GM04503 (cell line): Measurements from ENCODE around the gene CCL1.
"Not testable (repeated sequence)": the region's sequence is repeated elsewhere in the genome, so short reads cannot be mapped to it uniquely, and the experiment has no call there.

Experiments
- DNase-seq: peaks from one replicate; pipeline ENCODE4 v3.0.0-alpha.2; 2012; ENCODE audit warnings: low read depth

The CCL1 gene

DNA sequence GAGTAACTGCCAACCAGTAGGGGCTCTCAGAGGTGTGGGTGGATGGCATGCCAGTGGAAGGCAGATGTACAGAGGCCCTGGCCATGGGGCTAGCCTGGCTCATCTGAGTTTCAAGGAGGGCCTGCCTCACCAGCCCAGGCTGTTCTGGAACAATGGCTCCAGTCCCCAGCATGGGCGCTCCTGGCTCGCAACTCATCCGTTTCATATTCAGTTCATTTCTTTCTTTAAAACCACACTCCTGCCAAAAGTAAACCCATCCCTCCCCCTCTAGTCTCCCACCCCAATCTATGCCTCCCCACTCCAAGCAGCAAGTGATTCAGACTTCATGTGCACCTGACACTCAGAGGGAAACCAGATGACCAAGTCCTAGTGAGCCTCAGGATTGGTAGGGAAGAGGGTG is 4.4 kb downstream of the CCL1 start:
- no peak for DNase-seq

DNA sequence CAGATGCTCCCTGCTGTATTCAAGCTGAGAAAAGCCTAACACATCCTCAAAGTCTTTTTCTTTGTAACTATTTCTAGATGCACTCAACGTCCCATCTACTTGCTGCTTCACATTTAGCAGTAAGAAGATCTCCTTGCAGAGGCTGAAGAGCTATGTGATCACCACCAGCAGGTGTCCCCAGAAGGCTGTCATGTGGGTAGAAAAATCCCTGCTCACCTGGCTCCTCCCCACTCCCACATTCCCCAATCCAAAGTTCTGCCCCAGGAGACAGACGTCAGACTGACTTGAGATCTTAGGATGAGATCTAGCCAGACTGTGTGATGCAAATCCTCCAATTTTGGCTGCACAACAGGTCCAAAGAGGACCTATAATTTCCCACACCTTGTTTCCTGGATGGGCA is 5.6 kb downstream of the CCL1 start:
- DNase-seq: no peak

DNA sequence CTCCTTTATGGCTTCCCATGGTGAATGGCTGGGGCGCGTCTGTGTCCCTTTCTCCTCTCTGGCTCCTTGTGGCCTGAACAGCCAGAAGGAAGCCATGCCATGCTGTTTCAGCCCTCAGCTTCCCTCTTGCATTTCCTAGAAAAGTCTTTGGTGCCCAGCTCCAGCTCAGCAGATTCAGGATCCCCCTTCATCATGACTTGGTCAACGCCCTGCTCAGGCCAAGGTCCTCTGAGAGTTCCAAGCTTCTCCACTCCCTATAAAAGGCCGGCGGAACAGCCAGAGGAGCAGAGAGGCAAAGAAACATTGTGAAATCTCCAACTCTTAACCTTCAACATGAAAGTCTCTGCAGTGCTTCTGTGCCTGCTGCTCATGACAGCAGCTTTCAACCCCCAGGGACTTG is 6.8 kb downstream of the CCL1 start, which contains the start of gene CCL13:
CCL13 (plus strand) TSS at position 287 of the 400 bp plus-strand sequence; CDS start at position 334, 47 bp downstream.
- no peak for DNase-seq

DNA sequence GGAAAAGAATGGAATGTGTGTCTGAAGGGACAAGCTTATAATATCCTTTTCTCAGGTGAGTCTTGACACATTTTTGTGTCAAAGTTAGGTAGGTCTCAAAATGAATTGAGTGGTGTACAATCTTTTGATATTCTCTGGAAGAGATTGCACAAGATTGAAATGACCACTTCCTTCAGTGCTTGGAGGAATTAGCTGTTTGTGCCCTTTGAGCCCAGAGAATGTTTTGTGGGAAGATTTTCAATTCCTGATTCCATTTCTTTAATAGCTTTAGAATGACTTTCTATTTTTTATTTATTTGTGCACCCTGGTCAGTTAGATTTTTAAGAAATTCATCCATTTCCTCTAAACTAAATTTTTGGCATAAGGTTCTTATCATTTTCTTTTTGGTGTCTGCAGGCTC is 8.4 kb downstream of the CCL1 start:
- DNase-seq: no peak

DNA sequence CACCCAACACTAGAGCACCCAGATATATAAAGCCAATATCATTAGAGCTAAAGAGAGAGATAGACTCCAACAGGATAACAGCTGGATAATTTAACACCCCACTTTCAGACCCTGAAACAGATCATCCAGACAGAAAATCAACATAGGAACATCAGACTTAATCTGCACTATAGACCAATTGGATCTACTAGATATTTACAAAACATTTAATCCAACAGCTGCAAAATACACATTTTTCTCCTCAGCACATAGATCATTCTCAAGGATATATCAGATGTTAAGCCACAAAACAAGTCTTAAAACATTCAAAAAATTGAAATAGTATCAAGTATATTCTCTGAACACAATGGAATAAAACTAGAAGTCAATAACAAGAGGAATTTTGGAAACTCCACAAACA is 10.8 kb downstream of the CCL1 start:
- DNase-seq: no peak

DNA sequence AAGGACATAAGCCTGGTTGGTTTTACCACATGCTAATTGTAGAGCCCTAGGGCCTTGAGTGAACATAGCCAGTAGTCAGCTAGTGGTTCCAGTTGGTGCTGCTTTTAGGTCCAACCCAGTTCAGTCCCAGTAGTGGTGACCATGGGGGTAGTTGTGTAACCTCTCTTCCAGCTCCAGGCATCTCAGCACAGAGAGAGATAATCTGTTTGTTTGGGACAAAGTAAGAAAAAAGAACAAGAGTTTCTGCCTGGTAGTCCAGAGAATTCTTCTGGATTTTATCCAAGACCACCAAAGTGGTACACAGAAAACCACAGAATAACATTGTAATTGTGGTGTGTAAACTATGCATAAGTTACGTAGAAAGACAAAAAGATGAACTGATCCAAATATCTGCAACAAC is 11.9 kb downstream of the CCL1 start:
- DNase-seq: no peak

DNA sequence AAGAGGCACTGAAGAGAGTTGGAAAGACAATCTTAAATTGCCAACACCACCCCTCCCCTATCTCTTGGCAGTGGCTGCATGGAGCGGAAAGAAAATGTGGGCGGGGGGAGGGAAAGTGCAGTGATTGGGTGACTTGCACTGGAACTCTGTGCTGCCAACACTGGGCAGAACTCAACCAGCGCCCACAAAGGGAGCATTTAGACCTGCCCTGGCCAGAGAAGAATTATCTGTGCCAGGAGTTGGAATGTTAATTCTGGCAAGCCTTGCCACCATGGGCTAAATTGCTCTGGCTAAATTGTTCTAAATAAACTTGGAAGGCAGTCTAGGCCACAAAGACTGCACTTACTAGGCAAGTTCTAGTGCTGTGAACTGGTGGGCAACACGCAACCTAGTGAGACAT is 13.3 kb downstream of the CCL1 start:
- no peak for DNase-seq

DNA sequence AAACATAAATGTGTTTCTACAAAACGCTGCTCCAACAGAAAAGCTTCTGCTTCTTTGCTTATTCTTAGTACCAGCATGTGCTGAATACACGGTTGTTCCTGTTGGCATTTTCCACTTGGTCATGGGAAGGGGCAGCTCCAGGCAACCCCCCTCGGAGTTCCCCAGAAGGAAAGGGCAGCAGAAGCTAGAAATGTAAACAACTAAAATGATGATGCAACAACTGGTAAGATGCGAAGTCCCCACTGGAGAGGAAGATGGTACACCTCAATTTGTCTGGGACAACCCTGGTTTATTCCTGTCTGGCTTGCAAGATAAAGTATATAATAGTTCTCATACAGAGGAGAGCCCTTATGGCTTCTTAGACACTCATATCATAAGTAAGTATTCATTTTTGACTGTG is 16.0 kb downstream of the CCL1 start:
- DNase-seq: no peak

DNA sequence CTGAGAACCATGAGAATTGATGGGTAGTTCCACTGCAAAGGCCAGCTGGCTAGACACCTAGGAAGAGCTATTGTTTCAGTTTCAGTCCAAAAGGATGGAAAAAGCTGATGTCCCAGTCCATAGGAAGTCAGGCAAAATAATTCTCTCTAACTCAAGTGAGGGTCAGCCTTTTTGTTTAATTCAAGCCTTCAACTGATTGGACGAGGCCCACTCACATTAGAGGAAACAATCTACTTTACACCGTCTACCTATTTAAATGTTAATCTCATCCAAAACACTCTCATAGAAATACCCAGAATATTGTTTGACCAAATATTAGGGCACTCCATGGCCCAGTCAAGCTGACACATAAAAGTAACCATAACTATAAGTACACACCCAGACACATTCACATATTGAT is 21.1 kb downstream of the CCL1 start:
- no peak for DNase-seq

DNA sequence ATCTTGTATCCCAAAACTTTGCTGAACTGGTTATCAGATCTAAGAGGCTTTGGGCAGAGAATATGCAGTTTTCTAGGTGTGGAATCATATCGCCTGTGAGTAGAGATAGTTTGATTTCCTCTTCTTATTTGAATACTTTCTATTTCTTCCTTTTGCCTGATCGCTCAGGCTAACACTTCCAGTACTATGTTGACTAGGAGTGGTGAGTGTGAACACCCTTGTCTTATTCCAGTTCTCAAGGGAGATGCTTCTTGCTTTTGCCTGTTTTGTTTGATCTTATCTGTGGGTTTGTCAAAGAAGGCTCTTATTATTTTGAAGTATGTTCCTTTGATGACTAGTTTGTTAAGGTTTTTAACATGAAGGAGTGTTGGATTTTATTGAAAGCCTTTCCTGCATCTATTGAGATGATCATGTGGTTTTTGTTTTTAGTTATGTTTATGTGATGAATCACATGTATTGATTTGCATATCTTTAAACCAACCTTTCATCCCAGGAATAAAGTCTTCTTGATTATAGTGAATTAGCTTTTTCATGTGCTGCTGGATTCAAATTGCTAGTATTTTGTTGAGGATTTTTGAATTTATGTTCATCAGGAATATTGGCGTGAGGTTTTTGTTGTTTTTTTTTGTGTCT is 23.8 kb downstream of the CCL1 start:
- no peak for DNase-seq

DNA sequence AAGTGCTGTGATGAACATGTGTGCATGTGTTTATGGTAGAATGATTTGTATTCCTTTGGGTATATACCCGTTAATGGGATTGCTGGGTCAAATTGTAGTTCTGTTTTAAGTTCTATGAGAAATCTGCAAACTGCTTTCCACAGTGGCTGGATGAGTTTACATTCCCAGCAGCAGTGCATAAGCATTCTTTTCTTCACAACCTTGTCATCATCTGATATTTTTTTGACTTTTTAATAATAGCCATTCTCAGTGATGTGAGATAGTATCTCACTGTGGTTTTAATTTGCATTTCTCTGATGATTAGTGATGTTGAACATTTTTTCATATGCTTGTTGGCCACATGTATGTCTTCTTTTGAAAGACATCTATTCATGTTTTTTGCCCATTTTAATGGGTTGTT is 25.3 kb downstream of the CCL1 start:
- no peak for DNase-seq

DNA sequence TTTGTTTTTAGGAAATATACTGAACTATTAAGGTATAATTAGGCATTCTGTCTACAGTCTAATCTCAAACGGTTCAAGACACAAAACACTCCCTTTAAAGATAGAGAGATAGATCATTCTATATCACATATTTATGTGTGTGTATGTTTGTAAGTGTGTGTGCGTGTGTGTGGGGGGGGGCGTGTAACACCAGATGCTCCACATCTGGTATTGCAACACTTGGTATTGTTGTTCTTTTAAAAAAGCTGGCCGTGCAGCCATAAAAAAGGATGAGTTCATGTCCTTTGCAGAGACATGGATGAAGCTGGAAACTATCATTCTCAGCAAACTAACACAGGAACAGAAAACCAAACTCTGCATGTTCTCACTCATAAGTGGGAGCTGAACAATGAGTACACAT is 35.5 kb downstream of the CCL1 start:
- not testable (repeated sequence) for DNase-seq

DNA sequence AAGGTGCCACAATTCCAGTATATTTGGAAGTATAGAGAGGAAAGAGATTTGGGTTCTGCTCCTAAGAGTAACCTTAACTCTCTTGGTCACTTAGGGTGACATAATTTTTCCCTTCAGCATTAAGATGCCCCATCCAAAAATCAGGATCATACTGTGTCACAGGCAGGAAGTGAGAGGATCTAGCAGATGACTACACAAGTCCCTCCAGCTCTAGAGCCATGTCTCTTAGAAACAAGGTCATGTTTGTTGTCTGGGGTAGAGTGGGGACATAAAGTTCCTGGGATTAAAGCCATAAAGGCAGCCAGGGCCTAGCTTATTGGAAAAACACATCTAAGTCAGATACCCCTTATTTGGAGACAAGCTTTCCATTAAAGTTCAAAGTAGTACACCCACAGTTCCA is 41.1 kb downstream of the CCL1 start:
- no peak for DNase-seq

DNA sequence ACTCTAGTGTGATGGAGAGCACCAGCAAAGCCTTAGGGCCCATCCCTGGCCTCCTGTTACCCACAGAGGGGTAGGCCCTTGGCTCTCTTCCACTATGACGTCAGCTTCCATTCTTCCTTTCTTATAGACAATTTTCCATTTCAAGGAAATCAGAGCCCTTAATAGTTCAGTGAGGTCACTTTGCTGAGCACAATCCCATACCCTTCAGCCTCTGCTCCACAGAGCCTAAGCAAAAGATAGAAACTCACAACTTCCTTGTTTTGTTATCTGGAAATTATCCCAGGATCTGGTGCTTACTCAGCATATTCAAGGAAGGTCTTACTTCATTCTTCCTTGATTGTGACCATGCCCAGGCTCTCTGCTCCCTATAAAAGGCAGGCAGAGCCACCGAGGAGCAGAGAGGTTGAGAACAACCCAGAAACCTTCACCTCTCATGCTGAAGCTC is 44.0 kb downstream of the CCL1 start, which contains the start of gene CCL8:
CCL8 (plus strand) TSS at position 397 of the 445 bp plus-strand sequence. CDS start 67 bp downstream, outside the sequence.
- DNase-seq: no peak

DNA sequence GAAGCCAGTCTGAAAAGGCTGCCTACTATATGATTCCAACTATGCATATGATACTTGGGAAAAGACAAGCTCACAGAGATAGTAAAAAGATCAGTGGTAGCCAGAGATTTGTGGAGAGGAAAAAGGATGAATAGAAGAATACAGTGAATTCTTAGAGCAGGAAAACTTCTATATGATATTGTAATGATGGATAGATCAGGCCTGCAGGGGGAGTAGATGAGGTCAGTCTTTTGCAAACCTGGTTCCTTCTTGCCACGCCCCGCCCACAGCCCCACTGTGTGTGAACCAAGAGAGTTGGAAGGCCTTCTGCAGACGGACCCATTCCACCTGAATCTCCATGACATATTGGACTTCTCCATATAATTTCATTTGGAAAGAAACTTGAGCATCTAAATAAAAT is 44.6 kb downstream of the CCL1 start:
- no peak for DNase-seq

DNA sequence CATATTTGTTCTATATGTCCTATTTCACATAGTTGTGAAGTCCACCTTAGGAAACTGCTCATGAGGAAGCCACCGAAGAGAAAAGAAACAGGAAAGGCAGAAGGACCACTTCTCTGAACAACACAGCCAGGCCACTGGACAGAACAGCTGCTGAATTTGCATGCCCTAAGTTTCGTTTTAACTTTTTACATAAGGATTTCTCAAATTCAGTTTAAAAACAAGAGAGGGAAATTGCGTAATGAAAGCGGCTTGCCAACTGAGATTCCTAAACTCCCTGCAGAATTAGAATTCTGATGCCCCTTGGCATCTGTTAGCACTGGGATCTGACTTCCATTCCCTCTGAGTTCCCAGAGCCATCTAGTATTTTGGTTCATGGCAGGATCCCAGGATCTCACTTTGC is 48.8 kb downstream of the CCL1 start:
- no peak for DNase-seq

DNA sequence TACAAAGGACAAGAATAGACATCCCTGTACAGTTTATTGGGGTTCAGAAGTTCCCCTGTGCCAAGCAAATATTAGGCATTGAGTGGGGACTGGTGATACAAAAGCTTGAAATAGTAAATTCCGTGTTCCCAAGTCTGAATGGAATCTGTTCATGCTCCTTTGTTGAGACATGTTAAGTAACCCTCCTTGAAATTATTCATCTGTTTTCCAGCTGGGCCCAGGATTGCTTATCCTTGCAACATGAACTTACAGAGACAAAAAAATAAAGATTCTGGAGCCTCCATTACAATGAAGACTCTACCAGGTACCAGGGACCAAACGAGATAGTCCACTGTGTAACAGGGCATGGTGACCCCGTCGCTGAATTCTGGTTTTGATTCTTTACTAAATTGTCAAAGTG is 49.9 kb downstream of the CCL1 start:
- DNase-seq: no peak

DNA sequence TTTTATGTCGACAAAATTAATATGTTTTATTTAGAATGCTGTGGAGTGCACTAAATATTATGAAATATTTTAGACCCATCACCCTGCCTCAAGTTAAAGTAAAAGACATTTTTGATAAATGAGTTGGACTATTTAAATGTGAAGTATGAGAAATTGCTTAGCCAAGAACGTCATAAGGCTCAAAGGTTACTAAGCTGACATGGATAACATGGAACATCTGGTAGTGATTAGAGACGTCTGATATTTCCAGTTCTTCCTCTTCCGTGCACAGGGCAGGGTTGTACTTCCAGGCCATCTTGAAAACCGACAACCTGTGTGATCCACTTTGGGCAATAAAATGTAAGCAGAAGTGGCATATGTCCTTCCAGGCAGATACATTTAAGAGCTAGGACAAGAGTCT is 51.0 kb downstream of the CCL1 start:
- no peak for DNase-seq

DNA sequence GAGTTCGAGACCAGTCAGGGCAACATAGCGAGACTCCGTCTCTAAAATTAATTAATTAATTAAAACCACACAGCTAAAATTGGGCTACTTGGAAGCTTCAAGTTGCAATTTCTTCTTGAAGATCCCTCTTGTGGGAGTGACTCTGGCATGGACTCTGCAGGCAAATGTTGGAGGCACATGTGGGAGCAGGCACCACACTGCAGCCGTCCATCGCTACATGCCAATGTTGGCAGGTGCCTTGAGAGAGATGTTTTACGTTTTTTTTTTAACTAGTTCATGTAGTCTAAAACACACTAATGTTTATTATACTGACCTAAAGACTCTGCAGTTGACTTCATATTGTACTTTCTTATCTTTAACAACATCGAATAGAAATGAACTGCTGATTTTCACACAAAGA is 51.7 kb downstream of the CCL1 start:
- no peak for DNase-seq
